ENCODE measurements around the gene CFAP97D1.

CFAP97D1 gene

GRCh38 chr17:43774304-43775250 is 5.7 kb upstream of the CFAP97D1 start:
- TF ChIP-seq SPI1 (IDR thresholded peaks at IDR 0.05; ENCODE audit: borderline replicate concordance, low read depth): no peak
- TF ChIP-seq GABPA (IDR thresholded peaks at IDR 0.05; ENCODE audit: low read depth): no peak
- no peak for TF ChIP-seq POLR2AphosphoS5 (IDR thresholded peaks at IDR 0.05; ENCODE audit: low read depth)
- no peak for TF ChIP-seq REST (IDR thresholded peaks at IDR 0.05; ENCODE audit: insufficient replicate concordance, low read depth)
- TF ChIP-seq CTCF (IDR thresholded peaks at IDR 0.05; ENCODE audit: insufficient read depth, low read length): no peak
- DNase-seq (ENCODE audit: low read depth in 1 of 2, low spot score in 1 of 2): no peak
- Histone ChIP-seq H3K27ac (replicated peaks) (no peak overlapping the region), H3K4me3 (replicated peaks; ENCODE audit: insufficient read depth, low read length) (no peak overlapping the region), H3K27me3 (ENCODE audit: insufficient read depth, poor library complexity, severe bottlenecking) (no peaks in the 10 kb centered on the region)

- TF ChIP-seq GABPA (IDR thresholded peaks at IDR 0.05; ENCODE audit: low read depth): no peak
- TF ChIP-seq POLR2AphosphoS5 (IDR thresholded peaks at IDR 0.05; ENCODE audit: low read depth): peak; percentile 72; the same call in 1 of the 2 replicates
- Histone ChIP-seq H3K4me3 (replicated peaks; ENCODE audit: insufficient read depth, low read length) (peak within 1 kb of the TSS; percentile 83), H3K27ac (replicated peaks) (peak within 1 kb of the TSS; percentile 85), H3K27me3 (ENCODE audit: insufficient read depth, poor library complexity, severe bottlenecking) (no peaks in the 10 kb centered on the region)
- DNase-seq (ENCODE audit: low read depth in 1 of 2, low spot score in 1 of 2): peak; percentile 54 to 71
Observed at GRCh38 chr17:43778337-43779144, 1.7 kb upstream of the CFAP97D1 start, which contains the start of gene DUSP3. Gene DUSP3 (minus strand): TSS chr17:43778977. CDS start chr17:43778924, 53 bp downstream.

GRCh38 chr17:43779145-43780125 is 800 bp upstream of the CFAP97D1 start:
- Histone ChIP-seq H3K27me3 (ENCODE audit: insufficient read depth, poor library complexity, severe bottlenecking) (no peaks in the 10 kb centered on the region), H3K27ac (replicated peaks) (peak overlapping the region; percentile 85), H3K4me3 (replicated peaks; ENCODE audit: insufficient read depth, low read length) (peak overlapping the region; percentile 83)
- TF ChIP-seq GABPA (IDR thresholded peaks at IDR 0.05; ENCODE audit: low read depth): no peak
- TF ChIP-seq SPI1 (IDR thresholded peaks at IDR 0.05; ENCODE audit: borderline replicate concordance, low read depth): peak; percentile 63; the same call in 1 of the 2 replicates
- DNase-seq (ENCODE audit: low read depth in 1 of 2, low spot score in 1 of 2): peak in 1 of 2 experiments; percentile 77

- no peak overlapping the region for H3K4me3 ChIP-seq (replicated peaks; ENCODE audit: insufficient read depth, low read length)
- TF ChIP-seq CTCF (IDR thresholded peaks at IDR 0.05; ENCODE audit: insufficient read depth, low read length) (no peak), POLR2AphosphoS5 (IDR thresholded peaks at IDR 0.05; ENCODE audit: low read depth) (no peak), SPI1 (IDR thresholded peaks at IDR 0.05; ENCODE audit: borderline replicate concordance, low read depth) (no peak), GABPA (IDR thresholded peaks at IDR 0.05; ENCODE audit: low read depth) (no peak), REST (IDR thresholded peaks at IDR 0.05; ENCODE audit: insufficient replicate concordance, low read depth) (no peak)
Observed at GRCh38 chr17:43782913-43783680, 2.9 kb downstream of the CFAP97D1 start.

More at GRCh38 chr17:43782913-43783680, 2.9 kb downstream of the CFAP97D1 start:
- Histone ChIP-seq H3K27ac (replicated peaks) (no peak overlapping the region), H3K27me3 (ENCODE audit: insufficient read depth, poor library complexity, severe bottlenecking) (no peaks in the 10 kb centered on the region)
- no peak for DNase-seq (ENCODE audit: low read depth in 1 of 2, low spot score in 1 of 2)

All from HL-60 (cell line).